Urothelium cell line (cell line): ENCODE data around the gene VAV1.
A peak's percentile ranks its signal among the peaks of the same experiment; 100 is the strongest.
"Not testable (repeated sequence)": the region's sequence is repeated elsewhere in the genome, so short reads cannot be mapped to it uniquely, and the experiment has no call there.

Experiments
- DNase-seq: peaks from one replicate; pipeline ENCODE4 v3.0.0; 2011; ENCODE audit warnings: low spot score, mixed read lengths
- FAIRE-seq: peaks from 2 replicates; lab custom pipeline; 2011; peaks lifted over from hg19 to GRCh38; lab: Jason Lieb, UNC

Gene VAV1

GRCh38 chr19:6811906-6812305, 39.4 kb downstream of the VAV1 start:
- peak; percentile 58 for DNase-seq
- FAIRE-seq, result no peak

GRCh38 chr19:6812612-6813011, 40.1 kb downstream of the VAV1 start:
- DNase-seq (no peak), FAIRE-seq (no peak)

- no peak for DNase-seq
- no peak for FAIRE-seq
Observed at GRCh38 chr19:6813659-6814058, 41.2 kb downstream of the VAV1 start.

- FAIRE-seq (no peak), DNase-seq (no peak)
Observed at GRCh38 chr19:6817179-6817578, 44.7 kb downstream of the VAV1 start.

GRCh38 chr19:6818246-6818645, 45.7 kb downstream of the VAV1 start:
- no peak for FAIRE-seq
- no peak for DNase-seq

- FAIRE-seq, result no peak
- DNase-seq, result no peak
Observed at GRCh38 chr19:6819323-6819722, 46.8 kb downstream of the VAV1 start.

GRCh38 chr19:6820237-6820636, 47.7 kb downstream of the VAV1 start:
- FAIRE-seq (no peak), DNase-seq (no peak)

- no peak for DNase-seq
- FAIRE-seq, result no peak
Observed at GRCh38 chr19:6821639-6822310, 49.3 kb downstream of the VAV1 start.

GRCh38 chr19:6822311-6822670, 49.8 kb downstream of the VAV1 start:
- no peak for FAIRE-seq
- no peak for DNase-seq

- no peak for DNase-seq
- no peak for FAIRE-seq
Observed at GRCh38 chr19:6825076-6825774, 52.7 kb downstream of the VAV1 start.

GRCh38 chr19:6826281-6826920, 53.9 kb downstream of the VAV1 start:
- no peak for DNase-seq
- no peak for FAIRE-seq

GRCh38 chr19:6828306-6828697, 55.8 kb downstream of the VAV1 start:
- FAIRE-seq (no peak), DNase-seq (peak; percentile 87)

GRCh38 chr19:6828698-6829633, 56.5 kb downstream of the VAV1 start:
- DNase-seq (peak; percentile 61), FAIRE-seq (no peak)

- DNase-seq, FAIRE-seq: not testable (repeated sequence)
Observed at GRCh38 chr19:6829829-6830228, 57.3 kb downstream of the VAV1 start.

GRCh38 chr19:6831084-6831483, 58.6 kb downstream of the VAV1 start:
- not testable (repeated sequence) for DNase-seq, FAIRE-seq

GRCh38 chr19:6832412-6832811, 59.9 kb downstream of the VAV1 start:
- no peak for FAIRE-seq

GRCh38 chr19:6833166-6833790, 60.8 kb downstream of the VAV1 start:
- no peak for FAIRE-seq
- no peak for DNase-seq

More at GRCh38 chr19:6832412-6832811, 59.9 kb downstream of the VAV1 start:
- DNase-seq, result no peak

- FAIRE-seq (no peak), DNase-seq (no peak)
Observed at GRCh38 chr19:6834433-6834832, 61.9 kb downstream of the VAV1 start.

GRCh38 chr19:6835501-6835900, 63.0 kb downstream of the VAV1 start:
- FAIRE-seq (no peak), DNase-seq (no peak)

- no peak for FAIRE-seq
Observed at GRCh38 chr19:6837525-6837924, 65.0 kb downstream of the VAV1 start.

More at GRCh38 chr19:6837525-6837924, 65.0 kb downstream of the VAV1 start:
- DNase-seq, result no peak
